C4-2B (cell line): ENCODE results near the gene SPRR2B.
"Not testable (repeated sequence)": the region's sequence is repeated elsewhere in the genome, so short reads cannot be mapped to it uniquely, and the experiment has no call there.

Source experiments
- H3K27ac ChIP-seq: fragments of 450-650 bp; 2 replicates; pipeline ENCODE4 v1.5.1; 2017
- ZFX ChIP-seq: fragments of 450-650 bp; IDR thresholded peaks from 2 replicates; pipeline ENCODE4 v1.6.1; 2017
- TF ChIP-seq, protein P1 (sequence below): fragments of 450-650 bp; conservative IDR thresholded peaks from 2 replicates; pipeline ENCODE4 v1.5.1; 2017; ENCODE audit warnings: mild to moderate bottlenecking

The SPRR2B gene

GRCh38 chr1:153030895-153031294, 40.5 kb downstream of the SPRR2B start, which contains the start of gene SPRR1B:
TSS of gene SPRR1B (plus strand) at chr1:153031203. CDS start at chr1:153032346, 1,143 bp downstream.
- no peak for TF ChIP-seq ZFX
- TF ChIP-seq, protein P1, sequence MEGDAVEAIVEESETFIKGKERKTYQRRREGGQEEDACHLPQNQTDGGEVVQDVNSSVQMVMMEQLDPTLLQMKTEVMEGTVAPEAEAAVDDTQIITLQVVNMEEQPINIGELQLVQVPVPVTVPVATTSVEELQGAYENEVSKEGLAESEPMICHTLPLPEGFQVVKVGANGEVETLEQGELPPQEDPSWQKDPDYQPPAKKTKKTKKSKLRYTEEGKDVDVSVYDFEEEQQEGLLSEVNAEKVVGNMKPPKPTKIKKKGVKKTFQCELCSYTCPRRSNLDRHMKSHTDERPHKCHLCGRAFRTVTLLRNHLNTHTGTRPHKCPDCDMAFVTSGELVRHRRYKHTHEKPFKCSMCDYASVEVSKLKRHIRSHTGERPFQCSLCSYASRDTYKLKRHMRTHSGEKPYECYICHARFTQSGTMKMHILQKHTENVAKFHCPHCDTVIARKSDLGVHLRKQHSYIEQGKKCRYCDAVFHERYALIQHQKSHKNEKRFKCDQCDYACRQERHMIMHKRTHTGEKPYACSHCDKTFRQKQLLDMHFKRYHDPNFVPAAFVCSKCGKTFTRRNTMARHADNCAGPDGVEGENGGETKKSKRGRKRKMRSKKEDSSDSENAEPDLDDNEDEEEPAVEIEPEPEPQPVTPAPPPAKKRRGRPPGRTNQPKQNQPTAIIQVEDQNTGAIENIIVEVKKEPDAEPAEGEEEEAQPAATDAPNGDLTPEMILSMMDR = no peak
- no peak within 1 kb of the TSS for H3K27ac ChIP-seq

GRCh38 chr1:153028766-153029165, 42.6 kb downstream of the SPRR2B start:
- TF ChIP-seq, protein P1 = no peak
- TF ChIP-seq ZFX = no peak
- no peak overlapping the region for H3K27ac ChIP-seq

GRCh38 chr1:153025797-153026196, 45.6 kb downstream of the SPRR2B start:
- TF ChIP-seq ZFX = no peak
- TF ChIP-seq, protein P1 = no peak
- no peak overlapping the region for H3K27ac ChIP-seq

DNA sequence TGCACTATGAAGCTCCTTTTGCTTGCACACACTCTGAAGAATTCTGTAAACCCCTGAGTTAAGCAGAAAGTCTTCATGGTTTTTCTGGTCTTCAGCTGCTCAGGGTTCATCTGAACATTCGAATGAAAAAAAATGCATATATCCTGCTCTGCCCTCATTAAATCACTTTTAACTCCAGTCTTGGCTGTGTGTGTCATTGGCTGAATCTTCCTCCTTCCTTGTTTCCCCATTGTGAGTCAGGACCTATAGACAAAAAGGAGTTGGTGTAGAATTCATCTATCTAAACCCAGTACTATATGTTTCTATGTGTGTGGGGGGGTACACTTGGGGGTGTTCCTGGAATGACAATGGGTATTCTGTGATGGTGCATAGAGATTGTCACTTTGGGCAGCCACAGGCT, 47.0 kb downstream of the SPRR2B start:
- no peak for TF ChIP-seq ZFX
- TF ChIP-seq, protein P1 = no peak
- no peak overlapping the region for H3K27ac ChIP-seq

DNA sequence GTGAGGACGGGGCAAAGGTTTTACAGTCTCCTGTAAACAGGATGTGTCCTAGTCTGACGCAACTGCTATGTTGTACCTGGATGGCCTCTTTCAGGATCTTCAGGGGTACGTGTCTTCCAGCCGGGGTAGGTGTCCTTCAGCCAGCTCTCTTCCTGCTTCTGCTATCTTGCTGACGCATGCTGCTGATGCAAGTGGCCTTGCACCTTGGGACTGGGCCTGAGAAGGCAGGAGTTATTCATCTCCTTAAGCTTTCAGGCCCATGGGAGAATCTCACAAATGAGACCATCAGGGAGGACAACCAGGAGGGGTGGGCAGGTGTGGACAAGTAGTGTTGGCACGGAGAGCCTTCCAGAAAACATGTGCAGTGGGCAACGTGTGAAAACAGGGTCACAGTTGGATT, 48.3 kb downstream of the SPRR2B start:
- TF ChIP-seq, protein P1 = no peak
- no peak for TF ChIP-seq ZFX
- no peak overlapping the region for H3K27ac ChIP-seq

DNA sequence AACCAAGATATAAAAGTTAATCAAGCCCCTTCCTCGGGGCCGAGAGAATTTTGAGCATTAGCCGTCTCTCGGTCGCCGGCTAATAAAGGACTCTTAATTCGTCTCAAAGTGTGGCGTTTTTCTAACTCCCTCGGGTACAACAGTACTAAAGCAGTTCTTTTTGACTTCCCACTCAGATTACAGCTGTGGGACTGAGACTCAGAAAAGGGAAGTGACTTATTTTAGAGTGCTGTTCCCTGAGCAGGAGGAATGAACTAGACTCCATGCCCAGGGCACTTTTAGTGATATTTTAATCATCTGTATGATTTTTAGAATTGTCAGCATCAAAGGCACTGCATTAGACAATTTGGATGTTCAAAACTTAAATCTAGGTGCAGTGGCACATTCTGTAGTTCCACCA, 49.1 kb downstream of the SPRR2B start:
- H3K27ac ChIP-seq = not testable (repeated sequence)

GRCh38 chr1:153021829-153022228, 49.6 kb downstream of the SPRR2B start:
- H3K27ac ChIP-seq = not testable (repeated sequence)
